RWPE1 (cell line): ENCODE results near the gene ZNF316.

Experiments used
- CTCF ChIA-PET: fragments of 350-600 bp; sonication (Branson Sonifier 250); formaldehyde crosslinking; extraction: SDS; loops from one replicate; lab custom pipeline; 2021; lab: Yijun Ruan, JAX
- POLR2A ChIA-PET: fragments of 400-600 bp; formaldehyde crosslinking; extraction: SDS; loops from one replicate; lab custom pipeline; 2020; ENCODE audit warnings: antibody characterized with exemption; ENCODE audit not compliant: low non-redundant PET; lab: Yijun Ruan, JAX
- DNase-seq: peaks from one replicate; pipeline ENCODE4 v3.0.0; 2012; ENCODE audit warnings: low spot score
- H3K27ac ChIP-seq: fragments of 450-650 bp; 2 replicates; pipeline ENCODE4 v1.5.1; 2017
- CTCF ChIP-seq: fragments of 450-650 bp; conservative IDR thresholded peaks from 2 replicates; pipeline ENCODE4 v1.5.1; 2017; ENCODE audit warnings: low read depth, mild to moderate bottlenecking

The ZNF316 gene

GRCh38 chr7:6619961-6620360 lies 17.2 kb upstream of the ZNF316 start:
- POLR2A ChIA-PET: no interaction called here
- DNase-seq: no peak
- no peak overlapping the region for H3K27ac ChIP-seq
- no peak for TF ChIP-seq CTCF
- CTCF ChIA-PET: interaction anchor here (0.6 kb wide), 1 partner anchor 224 kb away, joined by 3 read pairs; no protein-coding TSS in a partner anchor

GRCh38 chr7:6621195-6622133 lies 15.7 kb upstream of the ZNF316 start:
- TF ChIP-seq CTCF: no peak
- ChIA-PET POLR2A (no interaction called here), CTCF (no interaction called here)
- no peak overlapping the region for H3K27ac ChIP-seq
- DNase-seq: no peak

GRCh38 chr7:6622134-6622710 lies 14.9 kb upstream of the ZNF316 start:
- no peak for TF ChIP-seq CTCF
- no peak for DNase-seq
- ChIA-PET CTCF (no interaction called here), POLR2A (no interaction called here)
- no peak overlapping the region for H3K27ac ChIP-seq

- ChIA-PET POLR2A (no interaction called here), CTCF (interaction anchor here (0.6 kb wide), 1 partner anchor 39 kb away, joined by 3 read pairs; no protein-coding TSS in a partner anchor)
- H3K27ac ChIP-seq: no peak overlapping the region
- no peak for DNase-seq
- TF ChIP-seq CTCF: no peak
Observed at GRCh38 chr7:6623589-6624245, 13.4 kb upstream of the ZNF316 start.

GRCh38 chr7:6624246-6624611 lies 12.9 kb upstream of the ZNF316 start:
- H3K27ac ChIP-seq: no peak overlapping the region
- POLR2A ChIA-PET: no interaction called here
- no peak for DNase-seq
- CTCF ChIA-PET: interaction anchor here (0.6 kb wide), 1 partner anchor 38 kb away, joined by 3 read pairs; no protein-coding TSS in a partner anchor
- no peak for TF ChIP-seq CTCF

GRCh38 chr7:6628045-6628444 lies 9.1 kb upstream of the ZNF316 start:
- H3K27ac ChIP-seq: peak overlapping the region; percentile 68
- peak; percentile 48 for DNase-seq
- ChIA-PET POLR2A (no interaction called here), CTCF (no interaction called here)
- no peak for TF ChIP-seq CTCF
